Posterior vena cava (tissue), 2 donors: Measurements from ENCODE around the gene KLHL29. TPM values are rescaled to one million over a fixed set of nuclear protein-coding genes. Genes with fewer than 3 reads are reported as not detected.

Source experiments
- DNase-seq: peaks from one replicate; pipeline ENCODE4 v3.0.0-alpha.2; 2020; ENCODE audit warnings: low spot score
- intact Hi-C, 2 donors: fragments of 100-400 bp; cut with DNase I; formaldehyde crosslinking; loops; one replicate each; pipeline versions ENCODE4 v1.14.1 to v1.14.2; 2022 to 2023
- total RNA-seq, 2 donors: library from RNA; stranded (reverse); fragmentation: NEBNext Ultra II Directional; extraction: Animal tissue kit (Norgen Biotek cat#: 25700); gene quantifications; one replicate each; pipeline ENCODE4 v1.2.1, GENCODE V29; 2021
- donor health status: DM: yes; HTN: yes; CAD: no.
- donor health status: DM: yes; HTN: yes; CAD: no.

Gene KLHL29
- total RNA-seq, 2 donors from 2014 or later: 9.9 to 10.6 TPM

GRCh38 chr2:23434721-23435121 is 49.7 kb downstream of the KLHL29 start:
- intact Hi-C loops: no loop called here
- no peak for DNase-seq

DNA sequence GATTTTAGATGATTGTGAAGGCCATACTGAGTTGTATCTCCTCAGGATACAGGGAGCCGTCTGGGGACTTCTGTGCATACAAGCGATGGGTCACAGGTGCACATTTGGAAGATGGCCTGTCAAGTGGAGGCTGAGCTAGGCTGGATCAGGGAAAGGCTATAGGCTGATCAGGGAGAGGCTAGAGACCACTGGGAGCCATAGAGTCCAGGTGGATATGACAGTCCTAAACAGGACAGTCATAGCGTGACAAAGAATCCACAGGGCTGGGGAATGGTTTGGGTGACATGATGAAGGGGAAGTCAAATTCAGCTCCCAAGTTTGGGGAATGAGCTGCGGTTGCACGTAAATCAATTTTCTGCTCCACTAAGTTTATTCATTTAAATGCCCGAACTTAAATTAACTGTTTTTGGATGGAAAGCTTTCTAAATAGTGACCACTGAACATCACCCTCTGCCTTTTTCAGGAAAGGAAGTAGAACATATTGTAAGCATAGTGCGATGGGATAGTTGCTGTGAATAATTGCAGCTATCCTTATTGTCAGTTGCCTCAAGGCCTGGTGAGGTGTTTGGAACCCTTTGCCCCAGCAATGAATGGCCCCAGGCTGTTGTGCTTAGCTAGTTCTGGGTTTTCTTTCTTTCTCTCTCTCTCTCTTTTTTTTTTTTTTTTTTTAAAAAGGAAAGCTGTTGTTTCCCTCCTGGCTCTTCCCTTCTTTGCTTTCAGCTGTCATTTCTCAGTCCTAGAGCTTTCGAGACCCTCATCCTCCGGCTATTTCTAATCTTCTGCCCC is 50.5 kb downstream of the KLHL29 start:
- intact Hi-C loops: no loop called here

GRCh38 chr2:23436346-23437098 is 51.5 kb downstream of the KLHL29 start:
- DNase-seq: no peak
- intact Hi-C loops: no loop called here

More for the DNA sequence above, 50.5 kb downstream of the KLHL29 start:
- no peak for DNase-seq

GRCh38 chr2:23441414-23441813 is 56.4 kb downstream of the KLHL29 start:
- DNase-seq: no peak
- intact Hi-C loops: no loop called here

DNA sequence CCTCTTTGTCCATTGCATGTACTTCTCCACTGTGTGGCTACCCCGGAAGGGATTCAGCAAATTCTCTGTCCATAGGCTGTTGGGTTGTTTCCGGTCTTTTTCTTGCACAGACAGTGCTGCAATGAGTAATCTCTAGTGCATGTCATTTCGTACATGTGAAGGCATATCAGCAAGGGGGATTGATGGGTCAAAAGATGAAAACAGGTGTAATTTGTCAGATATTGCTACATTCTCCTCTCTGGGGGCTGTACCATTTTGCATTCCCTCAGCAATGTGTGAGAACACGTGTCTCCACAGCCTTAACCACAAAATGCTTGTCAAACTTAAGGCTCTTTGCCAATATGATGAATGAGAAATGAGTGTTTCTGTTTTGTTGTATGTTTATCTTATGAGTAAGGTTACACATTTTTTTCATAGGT is 60.5 kb downstream of the KLHL29 start:
- intact Hi-C loops: no loop called here

DNA sequence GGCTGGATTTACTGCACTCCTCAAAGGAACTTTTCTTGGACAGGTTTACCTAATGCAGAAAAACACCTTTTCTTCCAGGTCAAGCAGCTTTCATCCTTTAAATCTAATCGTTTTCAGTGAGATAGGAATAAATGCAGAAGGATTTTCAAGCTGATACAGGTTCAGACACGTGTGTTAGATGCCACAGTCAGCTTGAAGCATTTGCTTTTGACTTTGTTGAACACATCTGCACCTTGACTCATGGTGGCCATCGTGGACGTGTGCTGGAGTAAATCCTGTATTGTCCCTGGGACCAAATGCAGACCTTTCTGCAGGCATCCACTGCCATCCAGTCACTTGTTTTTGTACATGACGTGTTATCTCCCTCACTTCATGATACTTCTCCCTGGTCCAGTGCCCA is 61.9 kb downstream of the KLHL29 start:
- DNase-seq: no peak
- intact Hi-C loops: no loop called here

More for the DNA sequence above, 60.5 kb downstream of the KLHL29 start:
- DNase-seq: no peak

- DNase-seq: no peak
- intact Hi-C loops: no loop called here
Observed at GRCh38 chr2:23447405-23447804, 62.4 kb downstream of the KLHL29 start.

DNA sequence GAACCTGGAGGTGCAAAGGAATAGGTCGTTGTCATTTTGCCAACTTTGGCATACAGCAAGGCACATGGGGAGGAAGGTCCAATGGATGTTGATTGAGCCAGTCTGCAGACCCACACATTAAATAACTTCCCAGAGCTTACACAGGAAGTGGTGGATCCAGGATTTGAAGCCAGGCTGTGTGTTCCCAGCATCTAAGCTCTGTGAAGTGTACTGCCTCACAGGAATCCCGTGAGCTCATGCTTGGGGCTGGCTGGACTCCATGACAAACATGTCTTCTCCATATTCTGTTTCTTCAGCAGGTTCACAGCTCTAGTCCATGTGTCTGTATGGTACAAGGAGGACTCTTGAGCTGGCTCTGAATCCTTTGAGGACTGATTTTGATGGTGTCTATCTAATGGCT is 63.9 kb downstream of the KLHL29 start:
- intact Hi-C loops: no loop called here
- no peak for DNase-seq

GRCh38 chr2:23449413-23449812 is 64.4 kb downstream of the KLHL29 start:
- no peak for DNase-seq
- intact Hi-C loops: no loop called here

GRCh38 chr2:23449831-23450331 is 64.9 kb downstream of the KLHL29 start:
- intact Hi-C loops: no loop called here
- no peak for DNase-seq

- DNase-seq: no peak
- intact Hi-C loops: no loop called here
Observed at GRCh38 chr2:23452372-23452771, 67.4 kb downstream of the KLHL29 start.

- intact Hi-C loops: loop anchor here in 1 of 2 donors (1.0 kb wide), 1 partner anchor 34 kb away; no protein-coding TSS in a partner anchor
Observed at GRCh38 chr2:23452853-23453420, 68.0 kb downstream of the KLHL29 start.

DNA sequence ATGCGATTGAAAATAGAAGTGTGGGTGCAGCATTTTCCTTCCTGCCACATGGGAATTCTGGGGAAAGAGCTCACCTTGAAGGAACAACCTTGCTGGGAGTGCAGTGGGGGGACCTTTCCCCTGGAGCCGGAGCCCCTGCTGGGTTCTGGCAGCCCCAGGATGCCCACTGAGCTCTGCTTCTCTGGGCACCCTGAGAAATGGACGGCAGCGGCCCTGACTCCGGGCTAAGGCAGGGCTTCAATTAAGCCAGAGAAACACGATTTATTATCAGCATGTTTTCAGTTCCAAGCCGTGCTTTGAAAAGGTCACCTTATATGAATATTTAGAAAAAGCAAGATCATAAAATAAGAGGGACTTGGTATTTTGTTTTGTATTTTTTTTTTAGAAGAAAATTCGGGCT is 68.5 kb downstream of the KLHL29 start:
- DNase-seq: no peak
- intact Hi-C loops: loop anchor here in 1 of 2 donors (1.0 kb wide), 1 partner anchor 34 kb away; no protein-coding TSS in a partner anchor

More at GRCh38 chr2:23452853-23453420, 68.0 kb downstream of the KLHL29 start:
- DNase-seq: no peak

GRCh38 chr2:23453836-23454460 is 69.0 kb downstream of the KLHL29 start:
- no peak for DNase-seq
- intact Hi-C loops: loop anchor here in 1 of 2 donors (1.0 kb wide), 1 partner anchor 33 kb away; no protein-coding TSS in a partner anchor

GRCh38 chr2:23454501-23455120 is 69.6 kb downstream of the KLHL29 start:
- DNase-seq: no peak
- intact Hi-C loops: no loop called here

DNA sequence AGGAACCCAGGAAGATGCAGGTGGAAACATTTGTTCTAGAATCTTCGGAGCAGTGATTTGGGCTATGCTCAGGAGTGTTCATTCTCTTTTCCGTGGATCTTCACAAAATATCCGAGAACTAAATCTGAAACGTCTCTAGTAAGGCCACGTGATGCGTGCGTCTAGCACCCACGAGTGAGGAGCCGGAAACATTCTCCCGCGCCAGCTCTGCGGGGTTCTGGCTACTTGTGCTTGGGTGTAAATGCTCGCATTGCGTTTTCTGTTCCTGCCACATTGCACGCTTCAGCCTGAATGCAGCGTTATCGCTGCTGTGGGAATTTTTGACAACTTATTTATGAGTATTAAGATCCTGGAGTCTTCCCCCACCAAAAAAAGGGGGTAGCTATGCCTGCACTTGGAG is 71.4 kb downstream of the KLHL29 start:
- DNase-seq: no peak
- intact Hi-C loops: no loop called here

DNA sequence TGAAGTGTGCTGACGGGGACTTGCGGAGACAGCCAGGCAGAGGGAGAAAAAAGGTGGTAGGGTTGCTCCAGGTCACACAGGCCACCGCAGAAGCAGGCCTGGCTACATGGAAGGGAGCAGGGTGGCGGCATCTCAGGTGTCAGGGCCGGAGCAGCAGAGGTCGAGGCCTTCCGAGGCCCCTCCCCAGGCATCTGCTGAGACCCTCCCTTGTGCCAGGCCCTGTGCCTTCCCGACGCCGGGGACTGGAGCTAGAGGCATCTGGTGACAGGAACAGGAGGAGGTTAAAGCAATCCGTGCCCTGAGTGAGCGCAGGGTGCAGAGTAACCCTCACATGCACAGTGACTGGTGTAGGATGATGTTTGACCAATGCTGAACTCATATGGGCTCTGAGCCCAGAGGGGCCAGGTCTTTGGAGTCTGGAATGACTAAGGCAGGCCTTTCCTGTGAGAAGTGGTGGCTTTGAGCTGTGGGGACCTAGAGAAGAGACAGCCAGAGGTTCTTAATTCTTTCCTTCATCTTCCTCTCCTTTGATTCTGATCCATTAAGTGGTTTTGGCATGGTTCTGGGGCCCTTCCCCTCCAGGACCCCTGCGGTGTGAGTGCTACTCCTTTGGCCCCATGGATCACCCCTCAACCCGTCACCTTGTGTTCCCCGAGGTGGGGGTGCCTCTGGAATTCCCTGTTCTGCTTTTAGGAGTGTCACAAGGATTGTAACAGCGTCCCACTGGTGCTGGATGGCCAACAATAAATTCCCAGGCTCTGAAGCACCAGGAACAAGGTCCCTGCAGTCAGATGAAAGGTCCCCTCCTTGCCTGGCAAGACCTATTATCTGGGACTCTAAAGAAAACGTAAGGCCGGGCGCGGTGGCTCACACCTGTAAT is 72.1 kb downstream of the KLHL29 start:
- intact Hi-C loops: no loop called here

More for the DNA sequence above, 72.1 kb downstream of the KLHL29 start:
- DNase-seq: no peak
